ENCODE measurements around the gene REV1.

Gene REV1

GRCh38 chr2:99450199-99450598, 39.6 kb downstream of the REV1 start:
- no peak for DNase-seq (ENCODE audit: low read depth, low spot score)

GRCh38 chr2:99448556-99448955, 41.3 kb downstream of the REV1 start:
- DNase-seq (ENCODE audit: low read depth, low spot score), result peak; percentile 40

- DNase-seq (ENCODE audit: low read depth, low spot score), result no peak
Measured at GRCh38 chr2:99445065-99445464, 44.8 kb downstream of the REV1 start.

GRCh38 chr2:99444222-99444621, 45.6 kb downstream of the REV1 start:
- DNase-seq (ENCODE audit: low read depth, low spot score), result no peak

GRCh38 chr2:99442837-99443236, 47.0 kb downstream of the REV1 start:
- DNase-seq (ENCODE audit: low read depth, low spot score), result no peak

- no peak for DNase-seq (ENCODE audit: low read depth, low spot score)
Measured at GRCh38 chr2:99439971-99440505, 49.8 kb downstream of the REV1 start.

- DNase-seq (ENCODE audit: low read depth, low spot score), result no peak
Measured at GRCh38 chr2:99436874-99437273, 52.9 kb downstream of the REV1 start.

GRCh38 chr2:99433340-99433739, 56.5 kb downstream of the REV1 start:
- DNase-seq (ENCODE audit: low read depth, low spot score), result no peak

GRCh38 chr2:99431587-99432275, 58.1 kb downstream of the REV1 start:
- no peak for DNase-seq (ENCODE audit: low read depth, low spot score)

- peak; percentile 61 for DNase-seq (ENCODE audit: low read depth, low spot score)
Measured at GRCh38 chr2:99430614-99431291, 59.1 kb downstream of the REV1 start.

- peak; percentile 69 for DNase-seq (ENCODE audit: low read depth, low spot score)
Measured at GRCh38 chr2:99425022-99425421, 64.8 kb downstream of the REV1 start.

- DNase-seq (ENCODE audit: low read depth, low spot score), result no peak
Measured at GRCh38 chr2:99424371-99424770, 65.4 kb downstream of the REV1 start.

GRCh38 chr2:99422599-99422998, 67.2 kb downstream of the REV1 start:
- DNase-seq (ENCODE audit: low read depth, low spot score), result no peak

- DNase-seq (ENCODE audit: low read depth, low spot score), result no peak
Measured at GRCh38 chr2:99421469-99421868, 68.3 kb downstream of the REV1 start.

- DNase-seq (ENCODE audit: low read depth, low spot score), result peak; percentile 61
Measured at GRCh38 chr2:99420751-99421299, 69.0 kb downstream of the REV1 start.

- DNase-seq (ENCODE audit: low read depth, low spot score), result peak; percentile 61
Measured at GRCh38 chr2:99420031-99420430, 69.8 kb downstream of the REV1 start.

GRCh38 chr2:99417396-99417795, 72.4 kb downstream of the REV1 start:
- no peak for DNase-seq (ENCODE audit: low read depth, low spot score)

GRCh38 chr2:99414566-99414965, 75.3 kb downstream of the REV1 start:
- DNase-seq (ENCODE audit: low read depth, low spot score), result no peak

- no peak for DNase-seq (ENCODE audit: low read depth, low spot score)
Measured at GRCh38 chr2:99410276-99410675, 79.5 kb downstream of the REV1 start.

GRCh38 chr2:99406137-99406536, 83.7 kb downstream of the REV1 start:
- no peak for DNase-seq (ENCODE audit: low read depth, low spot score)

- no peak for DNase-seq (ENCODE audit: low read depth, low spot score)
Measured at GRCh38 chr2:99404797-99405669, 84.8 kb downstream of the REV1 start.
